Liver (tissue), 3 donors: ENCODE data around the gene KIF4B.

Experiments used
- ATF3 ChIP-seq: IDR thresholded peaks from 2 replicates; pipeline ENCODE4 v1.6.1; 2016; ENCODE audit warnings: antibody characterized with exemption
- CTCF ChIP-seq: fragments of 150-350 bp; IDR thresholded peaks from 2 replicates; pipeline ENCODE4 v1.5.1; 2017; ENCODE audit warnings: improper control_type of control experiment, low read depth, low read length; ENCODE audit not compliant: missing input control
- JUND ChIP-seq, 2 donors: IDR thresholded peaks; 2 replicates each; pipeline ENCODE4 v1.6.1; 2016; ENCODE audit warnings: antibody characterized with exemption in 2 of 2
- MAX ChIP-seq: IDR thresholded peaks from 2 replicates; pipeline ENCODE4 v1.6.1; 2016; ENCODE audit warnings: antibody characterized with exemption
- RAD21 ChIP-seq, 2 donors: IDR thresholded peaks; 2 replicates each; pipeline ENCODE4 v1.6.1; 2016; ENCODE audit warnings: antibody characterized with exemption in 2 of 2, mild to moderate bottlenecking in 2 of 2
- REST ChIP-seq: IDR thresholded peaks from 2 replicates; pipeline ENCODE4 v1.6.1; 2016; ENCODE audit warnings: antibody characterized with exemption, mild to moderate bottlenecking
- donor health status: healthy.
- donor health status: healthy.

GRCh38 chr5:154970759-154971158 lies 42.8 kb upstream of the KIF4B start:
- TF ChIP-seq MAX (no peak), CTCF (no peak), RAD21 (IDR thresholded peaks at IDR 0.05) (no peak), ATF3 (no peak), REST (no peak), JUND (IDR thresholded peaks at IDR 0.05) (no peak)
